PC-3 (cell line): Measurements from ENCODE around the gene KRTAP10-10.

Source experiments
- EZH2 ChIP-seq: fragments of 300-600 bp; sonication (generic); IDR thresholded peaks from one replicate; pipeline ENCODE4 v1.6.1; 2017; ENCODE audit warnings: antibody characterized with exemption, mild to moderate bottlenecking, low read length; ENCODE audit not compliant: unreplicated experiment
- TF ChIP-seq, protein P1 (sequence below): fragments of 300-600 bp; sonication (generic); conservative IDR thresholded peaks from 2 replicates; pipeline ENCODE4 v1.5.1; 2017; ENCODE audit warnings: antibody characterized with exemption, low read depth, mild to moderate bottlenecking, low read length

DNA sequence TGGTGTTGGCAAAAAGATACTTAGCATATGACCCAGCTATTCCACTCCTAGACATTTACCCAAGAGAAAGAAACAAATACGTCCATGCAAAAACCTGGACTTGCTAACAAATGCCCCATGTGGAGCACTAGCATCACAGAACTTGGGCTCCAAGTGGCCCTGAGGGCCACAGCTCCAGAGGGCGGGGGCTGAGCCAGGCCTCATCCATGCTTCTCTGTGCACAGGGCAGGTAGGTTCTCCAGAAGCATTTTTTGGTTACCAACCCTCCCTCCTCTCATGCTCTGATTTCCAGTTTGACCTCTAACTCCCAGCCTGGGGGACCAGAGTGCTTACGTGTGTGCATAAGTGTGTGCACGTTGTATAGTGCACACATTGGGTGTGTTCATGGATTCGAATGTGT, 27.5 kb downstream of the KRTAP10-10 start:
- TF ChIP-seq, protein P1, sequence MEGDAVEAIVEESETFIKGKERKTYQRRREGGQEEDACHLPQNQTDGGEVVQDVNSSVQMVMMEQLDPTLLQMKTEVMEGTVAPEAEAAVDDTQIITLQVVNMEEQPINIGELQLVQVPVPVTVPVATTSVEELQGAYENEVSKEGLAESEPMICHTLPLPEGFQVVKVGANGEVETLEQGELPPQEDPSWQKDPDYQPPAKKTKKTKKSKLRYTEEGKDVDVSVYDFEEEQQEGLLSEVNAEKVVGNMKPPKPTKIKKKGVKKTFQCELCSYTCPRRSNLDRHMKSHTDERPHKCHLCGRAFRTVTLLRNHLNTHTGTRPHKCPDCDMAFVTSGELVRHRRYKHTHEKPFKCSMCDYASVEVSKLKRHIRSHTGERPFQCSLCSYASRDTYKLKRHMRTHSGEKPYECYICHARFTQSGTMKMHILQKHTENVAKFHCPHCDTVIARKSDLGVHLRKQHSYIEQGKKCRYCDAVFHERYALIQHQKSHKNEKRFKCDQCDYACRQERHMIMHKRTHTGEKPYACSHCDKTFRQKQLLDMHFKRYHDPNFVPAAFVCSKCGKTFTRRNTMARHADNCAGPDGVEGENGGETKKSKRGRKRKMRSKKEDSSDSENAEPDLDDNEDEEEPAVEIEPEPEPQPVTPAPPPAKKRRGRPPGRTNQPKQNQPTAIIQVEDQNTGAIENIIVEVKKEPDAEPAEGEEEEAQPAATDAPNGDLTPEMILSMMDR: no peak
- no peak for TF ChIP-seq EZH2
